ENCODE measurements around the gene CCDC13.

Gene CCDC13

GRCh38 chr3:42799376-42799775, 26.3 kb upstream of the CCDC13 start:
- no peak for DNase-seq (ENCODE audit: low read depth in 3 of 3, low spot score in 1 of 3)

DNA sequence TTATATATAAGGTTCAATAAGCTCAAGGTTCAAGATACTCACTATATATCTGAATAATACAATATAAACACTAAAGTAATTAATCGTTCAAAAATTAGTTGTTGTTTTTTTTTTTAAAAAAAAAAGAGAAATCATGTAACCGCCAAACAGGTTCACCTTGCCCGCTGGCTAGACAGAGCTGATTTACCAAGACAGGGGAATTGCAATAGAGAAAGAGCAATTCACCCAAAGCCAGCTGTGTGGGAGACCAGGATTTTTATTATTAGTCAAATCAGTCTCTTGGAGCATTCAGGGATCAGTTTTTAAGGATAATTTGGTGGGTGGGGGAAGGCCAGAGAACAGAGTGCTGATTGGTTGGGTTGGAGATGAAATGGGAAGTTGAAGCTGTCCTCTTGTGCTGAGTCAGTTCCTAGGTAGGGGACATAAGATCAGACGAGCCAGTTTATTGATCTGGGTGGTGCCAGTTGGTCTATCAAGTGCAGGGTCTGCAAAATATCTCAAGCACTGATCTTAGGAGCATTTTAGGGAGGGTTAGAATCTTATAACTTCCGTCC, 23.4 kb upstream of the CCDC13 start:
- no peak for DNase-seq (ENCODE audit: low read depth in 3 of 3, low spot score in 1 of 3)

DNA sequence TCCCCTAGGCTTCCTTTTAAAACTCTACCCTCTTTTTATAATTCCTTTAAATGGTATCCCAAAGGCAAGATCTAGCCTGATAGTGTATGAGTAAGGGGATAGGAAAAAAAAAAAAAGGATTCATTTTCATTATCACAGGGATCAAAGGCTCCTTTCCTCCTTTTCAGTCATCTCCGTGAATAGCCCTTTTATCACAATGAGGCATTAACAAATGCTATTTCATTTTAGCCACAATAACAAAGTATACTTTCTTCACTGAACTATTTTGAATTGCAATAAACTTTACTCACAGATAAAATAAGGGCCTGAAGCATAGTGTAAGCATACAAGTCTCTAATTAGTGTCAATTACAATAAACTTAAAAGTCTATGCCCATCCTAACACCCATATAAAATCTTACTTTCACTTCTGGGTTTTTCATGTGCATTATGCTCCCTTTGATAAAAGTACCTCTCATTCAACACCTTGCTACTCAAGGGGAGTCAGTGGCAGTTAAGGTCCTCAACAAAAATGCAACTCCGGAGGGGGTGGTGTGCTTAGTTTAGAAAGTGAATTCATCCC, 22.6 kb upstream of the CCDC13 start:
- no peak for DNase-seq (ENCODE audit: low read depth in 3 of 3, low spot score in 1 of 3)

DNA sequence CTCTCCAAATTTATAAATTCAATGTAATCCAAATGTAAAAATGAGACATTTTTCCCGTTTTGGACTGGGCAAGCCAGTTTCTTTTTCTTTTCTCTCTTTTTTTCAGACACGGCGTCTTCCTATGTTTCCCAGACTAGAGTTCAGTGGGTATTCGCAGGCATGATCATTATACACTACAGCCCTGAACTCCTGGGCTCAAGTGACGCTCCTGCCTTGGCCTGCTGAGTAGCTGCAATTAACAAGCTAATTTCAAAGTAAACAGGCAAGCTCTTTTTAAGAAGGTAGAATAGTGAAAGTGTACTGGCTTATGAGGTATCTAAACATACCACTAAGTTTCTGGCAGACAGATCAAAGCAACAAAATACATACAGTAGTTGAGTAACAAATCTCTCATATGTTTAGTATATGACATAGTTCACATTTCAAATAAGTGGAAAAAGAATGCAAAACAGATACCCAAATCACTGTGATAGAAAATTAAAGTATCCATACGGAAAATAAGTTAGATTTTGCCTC, 17.7 kb upstream of the CCDC13 start:
- DNase-seq (ENCODE audit: low read depth in 3 of 3, low spot score in 1 of 3), result no peak

DNA sequence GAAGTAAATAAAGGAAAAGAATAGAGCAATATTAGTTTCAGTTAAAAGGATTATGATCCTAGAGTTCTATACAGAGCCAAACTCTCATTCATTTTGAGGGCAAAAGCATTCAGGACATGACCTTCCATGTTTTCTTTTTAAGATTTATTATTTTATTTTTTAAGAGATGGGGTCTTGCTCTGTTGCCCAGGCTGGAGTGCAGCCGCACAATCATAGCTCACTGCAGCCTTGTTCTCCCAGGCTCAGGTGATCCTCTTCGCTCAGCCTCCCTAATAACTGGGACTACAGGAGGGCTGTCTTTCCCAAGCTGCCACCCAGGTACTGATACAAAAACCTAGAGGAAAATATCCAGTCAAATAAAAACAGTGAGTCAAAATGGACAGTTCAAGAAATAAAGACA, 13.6 kb upstream of the CCDC13 start:
- DNase-seq (ENCODE audit: low read depth in 3 of 3, low spot score in 1 of 3), result no peak

GRCh38 chr3:42786212-42786611, 13.2 kb upstream of the CCDC13 start:
- no peak for DNase-seq (ENCODE audit: low read depth in 3 of 3, low spot score in 1 of 3)

GRCh38 chr3:42780892-42781700, 8.0 kb upstream of the CCDC13 start:
- DNase-seq (ENCODE audit: low read depth in 3 of 3, low spot score in 1 of 3), result no peak

- DNase-seq (ENCODE audit: low read depth in 3 of 3, low spot score in 1 of 3), result no peak
Measured at GRCh38 chr3:42780398-42780797, 7.3 kb upstream of the CCDC13 start.

DNA sequence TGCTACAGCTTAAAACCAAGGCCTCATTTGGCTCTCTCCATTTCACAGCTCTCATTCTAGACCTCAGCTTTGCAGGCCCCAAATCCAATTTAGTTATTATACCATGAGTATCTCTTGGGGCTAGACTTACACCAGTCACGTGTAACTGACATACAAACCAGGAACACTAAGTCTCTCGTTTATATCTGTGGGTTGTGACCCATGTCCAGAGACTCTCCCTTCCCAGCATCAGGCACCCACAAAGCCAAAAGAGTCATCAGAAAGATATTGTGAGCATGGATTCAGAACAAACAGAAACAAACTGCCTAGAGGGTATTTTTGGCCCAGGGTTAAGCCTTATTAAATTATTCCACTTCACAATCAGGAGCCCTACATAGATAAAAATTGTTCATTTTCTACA, 5.6 kb upstream of the CCDC13 start:
- DNase-seq (ENCODE audit: low read depth in 3 of 3, low spot score in 1 of 3), result no peak

- DNase-seq (ENCODE audit: low read depth in 3 of 3, low spot score in 1 of 3), result no peak
Measured at GRCh38 chr3:42773409-42773751, 327 bp upstream of the CCDC13 start.

DNA sequence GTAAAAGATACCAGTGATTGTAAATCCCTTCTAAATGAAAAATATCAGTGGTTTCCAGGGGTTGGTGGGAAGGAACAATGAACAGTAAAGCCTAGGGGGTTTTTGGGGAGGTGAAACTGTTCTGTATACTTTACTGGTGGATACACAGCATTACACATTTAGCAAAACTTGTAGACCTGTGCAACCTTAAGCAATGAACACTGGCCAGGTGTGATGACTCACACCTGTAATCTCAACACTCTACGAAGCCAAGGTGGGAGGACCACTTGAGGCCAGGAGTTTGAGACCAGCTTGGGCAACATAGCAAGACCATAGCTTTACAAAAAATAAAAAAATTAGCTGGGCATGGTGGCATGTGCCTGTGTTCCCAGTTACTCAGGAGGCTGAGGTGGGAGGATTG, 1.8 kb downstream of the CCDC13 start:
- no peak for DNase-seq (ENCODE audit: low read depth in 3 of 3, low spot score in 1 of 3)

DNA sequence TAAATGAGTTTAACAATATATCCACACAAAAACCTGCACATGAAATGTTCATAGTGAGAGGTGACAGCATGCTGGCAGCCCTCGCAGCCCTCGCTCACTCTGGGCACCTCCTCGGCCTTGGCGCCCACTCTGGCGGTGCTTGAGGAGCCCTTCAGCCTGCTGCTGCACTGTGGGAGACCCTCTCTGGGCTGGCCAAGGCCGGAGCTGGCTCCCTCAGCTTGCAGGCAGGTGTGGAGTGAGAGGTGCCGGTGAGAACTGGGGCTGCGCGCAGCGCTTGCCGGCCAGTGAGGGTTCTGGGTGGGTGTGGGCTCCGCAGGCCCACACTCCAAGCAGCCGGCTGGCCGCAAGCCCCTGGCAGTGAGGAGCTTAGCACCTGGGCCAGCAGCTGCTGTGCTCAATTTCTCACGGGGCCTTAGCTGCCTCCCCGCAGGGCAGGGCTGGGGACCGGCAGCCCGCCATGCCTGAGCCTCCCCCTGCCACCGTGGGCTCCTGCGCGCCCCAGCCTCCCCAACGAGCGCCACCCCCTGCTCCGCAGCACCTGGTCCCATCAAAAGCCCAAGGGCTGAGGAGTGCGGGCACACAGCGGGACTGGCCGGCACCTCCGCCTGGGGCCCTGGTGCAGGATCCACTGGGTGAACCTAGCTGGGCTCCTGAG, 3.4 kb downstream of the CCDC13 start:
- DNase-seq (ENCODE audit: low read depth in 3 of 3, low spot score in 1 of 3), result no peak

GRCh38 chr3:42764561-42765295, 8.3 kb downstream of the CCDC13 start:
- no peak for DNase-seq (ENCODE audit: low read depth in 3 of 3, low spot score in 1 of 3)

GRCh38 chr3:42764115-42764514, 8.9 kb downstream of the CCDC13 start:
- no peak for DNase-seq (ENCODE audit: low read depth in 3 of 3, low spot score in 1 of 3)

DNA sequence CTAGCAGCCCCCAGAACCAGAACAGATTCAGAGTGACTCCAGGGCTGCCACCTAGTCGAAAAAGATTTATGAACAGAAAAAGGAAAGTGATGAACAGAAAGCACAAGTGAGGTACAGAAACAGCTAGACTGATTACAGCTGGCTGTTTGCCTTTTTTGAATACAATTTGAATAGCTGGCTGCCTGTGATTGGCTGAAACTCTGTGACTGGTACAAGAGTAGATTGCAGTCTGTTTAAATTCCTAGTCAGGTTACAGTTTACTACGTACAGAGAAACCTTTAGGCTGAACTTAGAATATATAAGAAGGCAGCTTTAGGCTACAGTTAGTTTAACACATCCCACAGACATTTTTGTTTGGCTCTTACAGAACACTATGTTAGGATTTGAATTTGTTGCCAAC, 10.0 kb downstream of the CCDC13 start:
- no peak for DNase-seq (ENCODE audit: low read depth in 3 of 3, low spot score in 1 of 3)

DNA sequence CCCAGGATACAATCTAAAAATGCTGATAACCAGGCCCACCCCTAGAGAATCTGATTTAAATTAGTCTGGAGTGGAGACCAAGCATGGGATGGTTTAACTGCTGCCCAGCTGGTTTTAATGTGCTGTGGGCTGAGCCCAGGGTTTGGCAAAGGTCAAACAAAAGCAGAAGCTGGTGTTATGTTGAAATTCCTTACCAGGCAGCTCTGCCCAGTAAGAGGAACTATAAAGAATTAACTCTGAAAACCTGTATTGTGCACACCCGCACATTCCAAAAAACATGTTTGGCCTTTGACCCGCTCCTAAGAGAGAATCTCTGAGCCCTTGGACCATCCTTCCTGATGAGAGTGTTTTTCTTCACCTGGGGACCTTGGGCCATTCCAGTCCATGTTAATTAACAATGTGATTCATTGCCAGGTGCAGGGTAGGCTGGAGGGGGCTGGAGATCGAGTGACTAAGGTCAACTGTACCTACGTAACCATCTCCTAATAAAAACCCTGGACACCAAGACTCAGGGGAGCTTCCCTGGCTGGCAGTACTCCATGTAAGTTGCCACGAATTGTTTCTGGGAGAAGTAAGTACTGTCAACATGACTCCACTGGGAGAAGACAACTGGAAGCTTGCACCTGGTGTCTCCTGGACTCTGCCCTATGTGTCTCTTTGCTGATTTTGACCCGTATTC, 10.9 kb downstream of the CCDC13 start:
- no peak for DNase-seq (ENCODE audit: low read depth in 3 of 3, low spot score in 1 of 3)

- no peak for DNase-seq (ENCODE audit: low read depth in 3 of 3, low spot score in 1 of 3)
Measured at GRCh38 chr3:42758126-42758525, 14.9 kb downstream of the CCDC13 start.

- no peak for DNase-seq (ENCODE audit: low read depth in 3 of 3, low spot score in 1 of 3)
Measured at GRCh38 chr3:42756681-42757213, 16.3 kb downstream of the CCDC13 start.

- no peak for DNase-seq (ENCODE audit: low read depth in 3 of 3, low spot score in 1 of 3)
Measured at GRCh38 chr3:42755681-42756578, 17.1 kb downstream of the CCDC13 start.

DNA sequence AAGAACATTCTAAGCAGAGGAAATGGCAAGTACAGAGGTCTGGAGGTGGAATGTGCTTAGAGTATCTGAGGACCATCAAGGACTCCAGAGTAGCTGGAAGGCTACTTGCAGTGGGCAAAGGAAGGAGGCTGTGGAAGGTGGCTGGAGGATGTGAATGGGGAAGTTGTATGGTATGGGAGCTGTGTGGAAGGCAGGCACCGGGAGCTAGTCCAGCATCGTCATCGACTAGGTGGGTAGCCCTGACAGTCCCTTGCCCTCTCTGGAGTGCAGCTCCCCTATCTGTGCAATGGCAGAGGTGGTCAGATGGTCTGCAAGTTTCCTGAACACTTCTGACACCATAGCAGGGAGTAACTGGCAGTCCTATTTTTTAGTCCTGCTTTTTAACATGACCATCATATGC, 19.3 kb downstream of the CCDC13 start:
- DNase-seq (ENCODE audit: low read depth in 3 of 3, low spot score in 1 of 3), result no peak
